ENCODE measurements around the gene NDRG4. TPM values are rescaled to one million over a fixed set of nuclear protein-coding genes. Genes with fewer than 3 reads are reported as not detected.

The NDRG4 gene
- polyA plus RNA-seq, 1 donor from 2014 or later, result 507 TPM

DNA sequence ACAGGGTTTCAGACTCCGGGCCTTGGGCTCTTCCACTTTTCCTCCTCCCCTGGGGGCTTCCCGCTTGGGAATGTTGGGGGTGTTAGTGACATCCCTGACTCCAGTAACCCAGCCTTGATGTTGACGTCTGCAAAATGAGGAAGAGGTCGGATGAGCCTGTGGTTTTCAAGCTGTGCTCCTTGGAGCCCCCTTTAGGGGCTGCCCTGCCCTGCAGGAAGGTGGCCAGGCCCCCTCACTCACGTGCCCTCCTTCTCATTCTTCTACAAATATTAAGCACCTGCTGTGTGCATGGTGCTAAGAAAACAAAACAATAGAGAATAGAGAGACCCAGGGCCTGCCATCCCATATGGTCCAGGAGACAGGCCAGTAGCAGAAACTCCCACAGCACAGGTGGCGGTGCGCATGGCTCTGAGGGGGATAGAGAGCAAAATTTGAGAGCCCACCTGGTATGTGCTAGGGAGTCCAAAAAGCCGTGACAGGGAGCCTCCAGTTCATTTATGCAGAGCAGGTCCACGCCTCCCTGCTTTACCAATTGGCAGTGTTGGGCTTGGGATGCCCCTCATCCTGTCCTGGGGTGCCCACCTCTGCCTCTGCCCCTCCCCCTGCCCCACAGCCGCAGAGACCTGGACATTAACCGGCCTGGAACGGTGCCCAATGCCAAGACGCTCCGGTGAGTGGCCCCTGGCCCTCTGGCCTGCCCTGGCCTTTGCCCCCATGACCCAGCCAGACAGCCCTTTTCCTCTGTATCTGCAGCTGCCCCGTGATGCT is 7.4 kb downstream of the NDRG4 start:
- no peak overlapping the region for H3K9ac ChIP-seq (ENCODE audit: low read length)
- H3K36me3 ChIP-seq (ENCODE audit: insufficient read depth, low read length), result no peaks in the 10 kb centered on the region
- TF ChIP-seq, protein P1, sequence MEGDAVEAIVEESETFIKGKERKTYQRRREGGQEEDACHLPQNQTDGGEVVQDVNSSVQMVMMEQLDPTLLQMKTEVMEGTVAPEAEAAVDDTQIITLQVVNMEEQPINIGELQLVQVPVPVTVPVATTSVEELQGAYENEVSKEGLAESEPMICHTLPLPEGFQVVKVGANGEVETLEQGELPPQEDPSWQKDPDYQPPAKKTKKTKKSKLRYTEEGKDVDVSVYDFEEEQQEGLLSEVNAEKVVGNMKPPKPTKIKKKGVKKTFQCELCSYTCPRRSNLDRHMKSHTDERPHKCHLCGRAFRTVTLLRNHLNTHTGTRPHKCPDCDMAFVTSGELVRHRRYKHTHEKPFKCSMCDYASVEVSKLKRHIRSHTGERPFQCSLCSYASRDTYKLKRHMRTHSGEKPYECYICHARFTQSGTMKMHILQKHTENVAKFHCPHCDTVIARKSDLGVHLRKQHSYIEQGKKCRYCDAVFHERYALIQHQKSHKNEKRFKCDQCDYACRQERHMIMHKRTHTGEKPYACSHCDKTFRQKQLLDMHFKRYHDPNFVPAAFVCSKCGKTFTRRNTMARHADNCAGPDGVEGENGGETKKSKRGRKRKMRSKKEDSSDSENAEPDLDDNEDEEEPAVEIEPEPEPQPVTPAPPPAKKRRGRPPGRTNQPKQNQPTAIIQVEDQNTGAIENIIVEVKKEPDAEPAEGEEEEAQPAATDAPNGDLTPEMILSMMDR (IDR thresholded peaks at IDR 0.05; ENCODE audit: poor library complexity, severe bottlenecking), result no peak
- TF ChIP-seq EP300 (conservative IDR thresholded peaks at IDR 0.05; ENCODE audit: poor library complexity, severe bottlenecking), result no peak
- TF ChIP-seq EZH2 (IDR thresholded peaks at IDR 0.05; ENCODE audit: borderline replicate concordance, insufficient read depth, low read length, poor library complexity, severe bottlenecking), result no peak
- no peak for TF ChIP-seq RAD21 (conservative IDR thresholded peaks at IDR 0.05)
- TF ChIP-seq TAF1 (IDR thresholded peaks at IDR 0.05; ENCODE audit: low read depth), result no peak
- TF ChIP-seq MXI1 (conservative IDR thresholded peaks at IDR 0.05; ENCODE audit: poor library complexity, severe bottlenecking), result no peak
- no peaks in the 10 kb centered on the region for H3K9me3 ChIP-seq (ENCODE audit: low read length)
- H3K27me3 ChIP-seq (ENCODE audit: insufficient read depth, low read depth, low read length), result no peaks in the 10 kb centered on the region
- H3K79me2 ChIP-seq (replicated peaks; ENCODE audit: insufficient read depth, low read length), result peaks cover 8% of the 10 kb centered on the region
- H4K20me1 ChIP-seq (ENCODE audit: insufficient read depth), result no peaks in the 10 kb centered on the region
- no peak overlapping the region for H3K4me2 ChIP-seq (ENCODE audit: low read length)
- H3K4me3 ChIP-seq (ENCODE audit: low read length), result no peak overlapping the region
- H2AFZ ChIP-seq (ENCODE audit: low read depth, low read length), result no peak overlapping the region
- H3K27ac ChIP-seq (ENCODE audit: low read length), result no peak overlapping the region
- H3F3A ChIP-seq (ENCODE audit: insufficient read depth, low read length, poor library complexity, severe bottlenecking), result no peaks in the 10 kb centered on the region
- no peaks in the 10 kb centered on the region for H3K9me2 ChIP-seq (ENCODE audit: insufficient read depth, low read length)

DNA sequence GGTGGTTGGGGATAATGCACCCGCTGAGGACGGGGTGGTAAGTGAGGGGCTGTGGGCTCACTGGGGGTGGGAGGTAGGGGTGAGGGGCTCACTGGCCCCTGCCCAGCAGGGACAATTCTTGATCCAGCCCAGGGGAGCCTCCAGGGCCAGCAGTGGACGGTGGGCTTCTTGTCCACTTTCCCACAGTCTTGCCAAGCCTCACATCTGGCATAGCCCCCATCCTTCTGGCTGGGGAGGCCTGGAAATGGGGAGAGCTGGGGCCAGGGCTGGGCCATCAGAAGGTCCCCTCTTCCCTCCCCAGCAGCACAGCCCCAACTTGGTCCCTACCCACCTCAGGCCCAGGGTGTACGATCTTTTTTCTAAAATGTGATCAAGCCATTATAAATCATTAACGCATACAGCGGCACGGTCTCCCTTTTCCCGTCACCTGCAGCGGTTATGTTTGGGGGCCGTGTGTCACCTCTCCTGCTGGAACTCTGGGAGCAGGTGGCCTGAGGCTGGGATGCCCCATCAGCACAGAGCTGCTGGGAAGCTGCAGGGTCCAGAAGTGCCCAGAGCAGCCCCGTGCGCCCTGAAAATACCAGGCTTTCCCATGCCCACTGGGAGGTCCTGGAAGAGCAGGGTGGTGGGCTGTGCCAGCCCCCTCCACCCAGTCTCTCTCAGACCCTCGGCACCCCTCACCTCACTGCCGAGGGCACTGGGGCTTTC is 8.2 kb downstream of the NDRG4 start:
- Histone ChIP-seq H3K4me2 (ENCODE audit: low read length) (no peak overlapping the region), H3K9ac (ENCODE audit: low read length) (no peak overlapping the region), H3K79me2 (replicated peaks; ENCODE audit: insufficient read depth, low read length) (peaks cover under 1% of the 10 kb centered on the region), H3K4me3 (ENCODE audit: low read length) (no peak overlapping the region), H3F3A (ENCODE audit: insufficient read depth, low read length, poor library complexity, severe bottlenecking) (no peaks in the 10 kb centered on the region), H3K9me2 (ENCODE audit: insufficient read depth, low read length) (no peaks in the 10 kb centered on the region), H2AFZ (ENCODE audit: low read depth, low read length) (no peak overlapping the region), H3K27me3 (ENCODE audit: insufficient read depth, low read depth, low read length) (no peaks in the 10 kb centered on the region), H3K27ac (ENCODE audit: low read length) (no peak overlapping the region), H3K9me3 (ENCODE audit: low read length) (no peaks in the 10 kb centered on the region), H4K20me1 (ENCODE audit: insufficient read depth) (no peaks in the 10 kb centered on the region), H3K36me3 (ENCODE audit: insufficient read depth, low read length) (no peaks in the 10 kb centered on the region)
- TF ChIP-seq POLR2AphosphoS5 (IDR thresholded peaks at IDR 0.05), result peak; percentile 5
- no peak for TF ChIP-seq RAD21 (conservative IDR thresholded peaks at IDR 0.05)

DNA sequence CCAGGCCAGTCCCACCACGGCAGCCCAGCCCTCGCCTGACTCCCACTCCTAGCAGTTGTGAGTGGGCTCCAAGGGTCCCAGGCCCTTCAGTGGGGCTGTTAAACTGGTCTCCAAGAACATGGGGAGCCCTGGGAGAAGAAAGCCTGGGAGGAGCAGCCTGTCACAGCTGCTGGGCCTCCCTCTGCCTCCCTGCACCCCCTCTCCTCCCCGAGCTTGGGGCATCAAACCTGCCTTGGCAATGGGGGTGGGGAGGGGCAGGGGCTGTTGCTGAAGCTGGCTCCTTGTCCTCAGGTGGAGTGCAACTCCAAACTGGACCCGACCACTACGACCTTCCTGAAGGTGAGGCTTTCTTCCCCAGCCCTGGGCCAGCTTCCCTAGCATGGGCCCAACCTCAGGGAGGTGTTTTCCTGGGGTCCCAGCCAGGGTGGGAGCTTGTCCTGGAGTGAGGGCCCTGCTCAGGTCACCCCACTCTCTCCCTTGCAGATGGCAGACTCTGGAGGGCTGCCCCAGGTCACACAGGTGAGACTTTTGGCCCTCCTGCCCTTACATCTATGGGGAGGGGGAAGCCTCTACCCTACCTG is 8.8 kb downstream of the NDRG4 start:
- Histone ChIP-seq H2AFZ (ENCODE audit: low read depth, low read length) (no peak overlapping the region), H3F3A (ENCODE audit: insufficient read depth, low read length, poor library complexity, severe bottlenecking) (no peaks in the 10 kb centered on the region), H3K9me2 (ENCODE audit: insufficient read depth, low read length) (no peaks in the 10 kb centered on the region), H3K4me3 (ENCODE audit: low read length) (no peak overlapping the region), H3K27ac (ENCODE audit: low read length) (no peak overlapping the region), H3K4me2 (ENCODE audit: low read length) (no peak overlapping the region), H3K79me2 (replicated peaks; ENCODE audit: insufficient read depth, low read length) (no peaks in the 10 kb centered on the region), H3K36me3 (ENCODE audit: insufficient read depth, low read length) (no peaks in the 10 kb centered on the region), H3K9me3 (ENCODE audit: low read length) (no peaks in the 10 kb centered on the region), H4K20me1 (ENCODE audit: insufficient read depth) (no peaks in the 10 kb centered on the region), H3K9ac (ENCODE audit: low read length) (no peak overlapping the region), H3K27me3 (ENCODE audit: insufficient read depth, low read depth, low read length) (no peaks in the 10 kb centered on the region)
- TF ChIP-seq, protein P2, sequence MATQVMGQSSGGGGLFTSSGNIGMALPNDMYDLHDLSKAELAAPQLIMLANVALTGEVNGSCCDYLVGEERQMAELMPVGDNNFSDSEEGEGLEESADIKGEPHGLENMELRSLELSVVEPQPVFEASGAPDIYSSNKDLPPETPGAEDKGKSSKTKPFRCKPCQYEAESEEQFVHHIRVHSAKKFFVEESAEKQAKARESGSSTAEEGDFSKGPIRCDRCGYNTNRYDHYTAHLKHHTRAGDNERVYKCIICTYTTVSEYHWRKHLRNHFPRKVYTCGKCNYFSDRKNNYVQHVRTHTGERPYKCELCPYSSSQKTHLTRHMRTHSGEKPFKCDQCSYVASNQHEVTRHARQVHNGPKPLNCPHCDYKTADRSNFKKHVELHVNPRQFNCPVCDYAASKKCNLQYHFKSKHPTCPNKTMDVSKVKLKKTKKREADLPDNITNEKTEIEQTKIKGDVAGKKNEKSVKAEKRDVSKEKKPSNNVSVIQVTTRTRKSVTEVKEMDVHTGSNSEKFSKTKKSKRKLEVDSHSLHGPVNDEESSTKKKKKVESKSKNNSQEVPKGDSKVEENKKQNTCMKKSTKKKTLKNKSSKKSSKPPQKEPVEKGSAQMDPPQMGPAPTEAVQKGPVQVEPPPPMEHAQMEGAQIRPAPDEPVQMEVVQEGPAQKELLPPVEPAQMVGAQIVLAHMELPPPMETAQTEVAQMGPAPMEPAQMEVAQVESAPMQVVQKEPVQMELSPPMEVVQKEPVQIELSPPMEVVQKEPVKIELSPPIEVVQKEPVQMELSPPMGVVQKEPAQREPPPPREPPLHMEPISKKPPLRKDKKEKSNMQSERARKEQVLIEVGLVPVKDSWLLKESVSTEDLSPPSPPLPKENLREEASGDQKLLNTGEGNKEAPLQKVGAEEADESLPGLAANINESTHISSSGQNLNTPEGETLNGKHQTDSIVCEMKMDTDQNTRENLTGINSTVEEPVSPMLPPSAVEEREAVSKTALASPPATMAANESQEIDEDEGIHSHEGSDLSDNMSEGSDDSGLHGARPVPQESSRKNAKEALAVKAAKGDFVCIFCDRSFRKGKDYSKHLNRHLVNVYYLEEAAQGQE (IDR thresholded peaks at IDR 0.05; ENCODE audit: borderline replicate concordance), result no peak
- TF ChIP-seq MXI1 (conservative IDR thresholded peaks at IDR 0.05; ENCODE audit: poor library complexity, severe bottlenecking) (no peak), POLR2AphosphoS5 (IDR thresholded peaks at IDR 0.05) (no peak), SMC3 (conservative IDR thresholded peaks at IDR 0.05; ENCODE audit: poor library complexity) (no peak), TAF1 (IDR thresholded peaks at IDR 0.05; ENCODE audit: low read depth) (no peak), EP300 (conservative IDR thresholded peaks at IDR 0.05; ENCODE audit: poor library complexity, severe bottlenecking) (no peak), RAD21 (conservative IDR thresholded peaks at IDR 0.05) (no peak), EZH2 (IDR thresholded peaks at IDR 0.05; ENCODE audit: borderline replicate concordance, insufficient read depth, low read length, poor library complexity, severe bottlenecking) (no peak)
- TF ChIP-seq, protein P1 (IDR thresholded peaks at IDR 0.05; ENCODE audit: poor library complexity, severe bottlenecking), result no peak

Data from neural cell (in vitro differentiated cells).